DMS53 treated with DMSO at 0.1 percent for 48 hours (cell line): Measurements from ENCODE around the gene PPP1R3E.
"Not testable (repeated sequence)": the region's sequence is repeated elsewhere in the genome, so short reads cannot be mapped to it uniquely, and the experiment has no call there.

Experiments
- DNase-seq: peaks from one replicate; lab custom pipeline; 2025; ENCODE audit not compliant: unreplicated experiment; lab: John Stamatoyannopoulos, UW

PPP1R3E gene

GRCh38 chr14:23297611-23298277 is 4.9 kb downstream of the PPP1R3E start:
- DNase-seq = no peak

GRCh38 chr14:23297096-23297495 is 5.6 kb downstream of the PPP1R3E start:
- DNase-seq = no peak

GRCh38 chr14:23296012-23296777 is 6.5 kb downstream of the PPP1R3E start:
- no peak for DNase-seq

GRCh38 chr14:23294734-23295561 is 7.7 kb downstream of the PPP1R3E start:
- DNase-seq = peak; percentile 41

- DNase-seq = no peak
Observed at GRCh38 chr14:23286902-23287479, 15.7 kb downstream of the PPP1R3E start.

- peak; percentile 92 for DNase-seq
Observed at GRCh38 chr14:23286020-23286901, 16.4 kb downstream of the PPP1R3E start, which contains the start of gene HOMEZ. Gene HOMEZ (minus strand): TSS chr14:23286132. CDS start chr14:23285952, 180 bp downstream.

GRCh38 chr14:23285530-23286019 is 17.1 kb downstream of the PPP1R3E start:
- DNase-seq = no peak

- no peak for DNase-seq
Observed at GRCh38 chr14:23284654-23285529, 17.8 kb downstream of the PPP1R3E start.

GRCh38 chr14:23281247-23281646 is 21.4 kb downstream of the PPP1R3E start:
- DNase-seq = no peak

- DNase-seq = not testable (repeated sequence)
Observed at GRCh38 chr14:23277928-23278327, 24.7 kb downstream of the PPP1R3E start.

GRCh38 chr14:23277189-23277588 is 25.5 kb downstream of the PPP1R3E start:
- DNase-seq = no peak

GRCh38 chr14:23275412-23275811 is 27.2 kb downstream of the PPP1R3E start:
- no peak for DNase-seq

- DNase-seq = no peak
Observed at GRCh38 chr14:23269193-23269592, 33.5 kb downstream of the PPP1R3E start.

- not testable (repeated sequence) for DNase-seq
Observed at GRCh38 chr14:23260849-23261248, 41.8 kb downstream of the PPP1R3E start.

- DNase-seq = no peak
Observed at GRCh38 chr14:23259426-23259825, 43.2 kb downstream of the PPP1R3E start.

GRCh38 chr14:23258256-23258655 is 44.4 kb downstream of the PPP1R3E start:
- no peak for DNase-seq

GRCh38 chr14:23252420-23253333 is 50.0 kb downstream of the PPP1R3E start:
- DNase-seq = no peak

- no peak for DNase-seq
Observed at GRCh38 chr14:23252006-23252405, 50.7 kb downstream of the PPP1R3E start.
